Stomach (tissue), 9 donors: Measurements from ENCODE around the gene ACSL5. TPM values are rescaled to one million over a fixed set of nuclear protein-coding genes. Genes with fewer than 3 reads are reported as not detected.
A peak's percentile ranks its signal among the peaks of the same experiment; 100 is the strongest.

ENCODE experiments used
- DNase-seq, 2 donors: peaks; one replicate each; pipeline versions ENCODE4 v3.0.0 to v3.0.0-alpha.2; 2013 to 2019
- H3K27ac ChIP-seq, 5 donors: fragments of 200-600 bp in 4 of 5; sonication (generic) in 4 of 5; one replicate each; pipeline ENCODE4 v1.5.1; 2013 to 2019; ENCODE audit warnings: mild to moderate bottlenecking in 1 of 5, moderate library complexity in 1 of 5
- H3K27me3 ChIP-seq, 3 donors: fragments of 200-600 bp; sonication (generic); one replicate each; pipeline ENCODE4 v1.5.1; 2017 to 2019; ENCODE audit warnings: mixed run types in 1 of 3
- H3K36me3 ChIP-seq, 4 donors: fragments of 200-600 bp; sonication (generic); 1 replicate in 3 of 4; 2 replicates in 1 of 4; pipeline ENCODE4 v1.5.1; 2016 to 2019
- H3K4me1 ChIP-seq, 4 donors: fragments of 200-600 bp; sonication (generic); one replicate each; pipeline ENCODE4 v1.5.1; 2016 to 2019
- H3K4me3 ChIP-seq, 4 donors: fragments of 200-600 bp; sonication (generic) in 3 of 4; one replicate each; pipeline ENCODE4 v1.5.1; 2016 to 2019; ENCODE audit warnings: mild to moderate bottlenecking in 1 of 4
- H3K9me3 ChIP-seq, 4 donors: fragments of 200-600 bp; sonication (generic); one replicate each; pipeline ENCODE4 v1.5.1; 2016 to 2019
- EP300 ChIP-seq: sonication (generic); formaldehyde crosslinking; IDR thresholded peaks from one replicate; pipeline ENCODE4 v1.6.1; 2017; ENCODE audit warnings: antibody characterized with exemption
- POLR2A ChIP-seq, 4 donors: fragments of 450-650 bp; IDR thresholded peaks; one replicate each; pipeline ENCODE4 v1.6.1; 2016; ENCODE audit warnings: antibody characterized with exemption in 4 of 4, control low read depth in 2 of 4, mild to moderate bottlenecking in 1 of 4, moderate library complexity in 1 of 4
- POLR2AphosphoS5 ChIP-seq, 3 donors: sonication (generic); formaldehyde crosslinking; IDR thresholded peaks; one replicate each; pipeline ENCODE4 v1.6.1; 2016; ENCODE audit warnings: antibody characterized with exemption in 3 of 3
- WGBS, 5 donors: extraction: QIAGEN DNeasy Blood & Tissue Kit in 3 of 5; methylation state at CpG; one replicate each; pipeline versions ENCODE4 v1.1.5 to v1.1.7; 2013 to 2018; 5-methylcytosine and 5-hydroxymethylcytosine counted together
- intact Hi-C: fragments of 100-400 bp; cut with DNase I; formaldehyde crosslinking; loops from one replicate; pipeline ENCODE4 v1.15.1; 2023; ENCODE audit warnings: low total_unique reads
- polyA plus RNA-seq, 3 donors: library from polyadenylated mRNA; stranded (reverse); fragments of 200-250 nt; gene quantifications; one replicate each; pipeline ENCODE4 v1.2.3, GENCODE V29; 2013
- total RNA-seq, 5 donors: library from RNA; depleted of rRNA; stranded (reverse); fragments of >200 nt; gene quantifications; one replicate each; pipeline versions ENCODE4 v1.1.0 to v1.2.3, GENCODE V29; 2014 to 2016
- TF ChIP-seq, protein P1 (sequence below), 7 experiments: fragments of 450-650 bp in 4 of 7; fragments of 200-600 bp in 3 of 7; sonication (generic) in 3 of 7; IDR thresholded peaks; one replicate each; pipeline ENCODE4 v1.5.1; 2016 to 2019; ENCODE audit warnings: antibody characterized with exemption in 7 of 7, control low read depth in 2 of 7, mild to moderate bottlenecking in 1 of 7
- donor health status: healthy with polysubstance abuse.
- donor health status: Bipolar disorder and iron deficiency.
- donor health status: healthy.

Gene ACSL5
- total and polyA plus RNA-seq, 8 donors, result 4.9 to 144 (median 16.6) TPM

DNA sequence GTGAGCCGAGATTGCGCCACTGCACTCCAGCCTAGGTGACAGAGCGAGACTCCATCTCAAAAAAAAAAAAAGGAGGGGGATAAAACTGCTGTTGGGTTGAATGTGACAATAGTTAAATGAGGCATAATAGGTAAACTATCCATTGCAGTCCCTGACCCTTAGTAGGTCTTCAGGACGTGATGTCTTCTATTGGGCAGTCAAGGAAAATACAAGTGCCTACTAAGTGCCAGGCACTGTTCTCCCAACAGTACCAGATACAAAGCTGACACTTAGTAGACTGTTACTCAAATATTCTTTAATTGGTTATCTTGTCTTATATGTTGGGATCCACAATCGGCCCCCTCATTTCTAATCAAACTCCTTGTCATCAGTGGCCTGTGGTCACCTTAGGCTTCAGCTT lies 27.1 kb upstream of the ACSL5 start:
- DNase-seq, result no peak
- Histone ChIP-seq H3K9me3 (no peaks in the 10 kb centered on the region), H3K27me3 (no peaks in the 10 kb centered on the region), H3K4me1 (no peaks in the 10 kb centered on the region), H3K27ac (no peak overlapping the region), H3K4me3 (no peak overlapping the region), H3K36me3 (no peaks in the 10 kb centered on the region)
- WGBS, 5 donors, result 83 to 89% (median 85%) methylated on average over 5 of the region's 5 CpGs
- no peak for TF ChIP-seq POLR2AphosphoS5 (IDR thresholded peaks at IDR 0.05)
- TF ChIP-seq, protein P1, sequence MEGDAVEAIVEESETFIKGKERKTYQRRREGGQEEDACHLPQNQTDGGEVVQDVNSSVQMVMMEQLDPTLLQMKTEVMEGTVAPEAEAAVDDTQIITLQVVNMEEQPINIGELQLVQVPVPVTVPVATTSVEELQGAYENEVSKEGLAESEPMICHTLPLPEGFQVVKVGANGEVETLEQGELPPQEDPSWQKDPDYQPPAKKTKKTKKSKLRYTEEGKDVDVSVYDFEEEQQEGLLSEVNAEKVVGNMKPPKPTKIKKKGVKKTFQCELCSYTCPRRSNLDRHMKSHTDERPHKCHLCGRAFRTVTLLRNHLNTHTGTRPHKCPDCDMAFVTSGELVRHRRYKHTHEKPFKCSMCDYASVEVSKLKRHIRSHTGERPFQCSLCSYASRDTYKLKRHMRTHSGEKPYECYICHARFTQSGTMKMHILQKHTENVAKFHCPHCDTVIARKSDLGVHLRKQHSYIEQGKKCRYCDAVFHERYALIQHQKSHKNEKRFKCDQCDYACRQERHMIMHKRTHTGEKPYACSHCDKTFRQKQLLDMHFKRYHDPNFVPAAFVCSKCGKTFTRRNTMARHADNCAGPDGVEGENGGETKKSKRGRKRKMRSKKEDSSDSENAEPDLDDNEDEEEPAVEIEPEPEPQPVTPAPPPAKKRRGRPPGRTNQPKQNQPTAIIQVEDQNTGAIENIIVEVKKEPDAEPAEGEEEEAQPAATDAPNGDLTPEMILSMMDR (IDR thresholded peaks at IDR 0.05), result no peak
- TF ChIP-seq POLR2A (IDR thresholded peaks at IDR 0.05), result no peak
- no peak for TF ChIP-seq EP300
- intact Hi-C loops, result no loop called here

DNA sequence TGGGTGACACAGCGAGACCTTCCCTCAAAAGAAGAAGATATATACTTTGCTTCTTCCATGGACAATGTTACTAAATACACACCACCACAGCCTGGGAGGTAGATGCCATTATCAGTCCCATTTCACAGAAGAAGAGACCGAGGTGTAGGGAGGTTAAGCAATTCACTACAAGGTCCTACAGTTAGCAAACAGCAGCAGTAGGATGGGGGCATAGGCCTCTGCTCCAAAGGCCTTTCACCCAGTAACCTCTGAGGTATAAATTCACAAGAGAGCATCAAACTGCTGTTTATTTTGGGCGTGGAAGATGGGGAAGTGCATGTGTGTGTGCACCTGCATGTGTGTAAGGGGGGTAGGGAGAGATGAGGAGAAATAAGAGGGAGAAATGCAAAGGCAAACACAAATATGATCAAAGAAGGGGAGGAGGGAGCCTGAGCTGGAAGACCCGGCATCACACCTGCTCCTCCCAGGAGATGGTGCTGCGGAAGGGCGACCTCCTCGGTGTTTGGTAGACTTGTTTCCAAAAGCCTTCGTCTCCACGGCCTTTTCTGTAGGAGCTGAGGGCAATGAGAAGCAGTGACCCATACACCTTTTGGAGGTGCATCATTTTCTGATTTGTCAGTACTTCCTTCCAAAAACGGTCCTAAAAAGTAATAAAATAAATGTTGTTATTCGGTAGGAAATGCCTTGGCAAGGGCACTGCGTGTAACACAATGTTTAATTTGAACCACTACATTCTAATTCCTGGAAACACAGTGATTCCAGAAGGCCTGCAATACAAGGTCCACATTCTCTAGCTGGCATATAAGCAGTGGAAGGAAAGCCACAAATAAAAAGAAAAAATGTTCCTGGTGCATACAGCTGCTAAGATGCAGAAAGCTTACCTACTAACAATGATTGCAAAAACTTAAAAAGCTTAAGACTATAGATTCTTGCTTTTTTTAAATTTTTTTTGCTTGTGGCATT lies 25.9 kb upstream of the ACSL5 start:
- WGBS, 5 donors, result 75 to 80% (median 77%) methylated on average over 12 of the region's 12 CpGs
- no peak overlapping the region for H3K27ac ChIP-seq
- H3K27me3 ChIP-seq, result no peaks in the 10 kb centered on the region
- H3K4me1 ChIP-seq, result no peaks in the 10 kb centered on the region
- no peaks in the 10 kb centered on the region for H3K36me3 ChIP-seq
- DNase-seq, result peak in 1 of 2 donors; percentile 23
- intact Hi-C loops, result no loop called here
- H3K9me3 ChIP-seq, result no peaks in the 10 kb centered on the region
- H3K4me3 ChIP-seq, result no peak overlapping the region
- TF ChIP-seq, protein P1 (IDR thresholded peaks at IDR 0.05), result no peak
- no peak for TF ChIP-seq EP300
- TF ChIP-seq POLR2AphosphoS5 (IDR thresholded peaks at IDR 0.05), result no peak
- no peak for TF ChIP-seq POLR2A (IDR thresholded peaks at IDR 0.05)

DNA sequence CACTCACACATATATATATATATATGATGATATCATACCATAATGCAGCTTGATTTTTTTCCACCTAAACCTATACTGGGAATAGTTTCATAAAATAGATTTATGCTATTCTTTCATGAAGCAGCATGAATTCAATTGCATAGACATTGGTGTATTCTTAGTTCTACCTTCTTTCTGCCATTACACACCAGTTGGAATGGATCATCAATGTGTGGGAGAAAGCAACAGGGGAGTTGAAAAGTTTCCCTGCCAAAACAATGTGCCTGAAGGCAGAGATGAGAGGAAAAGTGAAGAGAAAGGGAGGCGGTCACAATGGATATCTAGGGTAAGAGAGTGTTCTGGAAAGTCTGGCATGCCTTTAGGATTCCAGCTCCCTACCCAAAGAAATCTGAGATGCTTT lies 25.2 kb upstream of the ACSL5 start:
- Histone ChIP-seq H3K9me3 (no peaks in the 10 kb centered on the region), H3K36me3 (no peaks in the 10 kb centered on the region), H3K27me3 (no peaks in the 10 kb centered on the region), H3K4me1 (no peaks in the 10 kb centered on the region), H3K27ac (no peak overlapping the region), H3K4me3 (no peak overlapping the region)
- no peak for TF ChIP-seq POLR2A (IDR thresholded peaks at IDR 0.05)
- no peak for TF ChIP-seq EP300
- TF ChIP-seq POLR2AphosphoS5 (IDR thresholded peaks at IDR 0.05), result no peak
- TF ChIP-seq, protein P1 (IDR thresholded peaks at IDR 0.05), result no peak
- no peak for DNase-seq
- 37 to 97% (median 86%) methylated on average over 1 of the region's 1 CpG for WGBS, 5 donors
- intact Hi-C loops, result no loop called here

DNA sequence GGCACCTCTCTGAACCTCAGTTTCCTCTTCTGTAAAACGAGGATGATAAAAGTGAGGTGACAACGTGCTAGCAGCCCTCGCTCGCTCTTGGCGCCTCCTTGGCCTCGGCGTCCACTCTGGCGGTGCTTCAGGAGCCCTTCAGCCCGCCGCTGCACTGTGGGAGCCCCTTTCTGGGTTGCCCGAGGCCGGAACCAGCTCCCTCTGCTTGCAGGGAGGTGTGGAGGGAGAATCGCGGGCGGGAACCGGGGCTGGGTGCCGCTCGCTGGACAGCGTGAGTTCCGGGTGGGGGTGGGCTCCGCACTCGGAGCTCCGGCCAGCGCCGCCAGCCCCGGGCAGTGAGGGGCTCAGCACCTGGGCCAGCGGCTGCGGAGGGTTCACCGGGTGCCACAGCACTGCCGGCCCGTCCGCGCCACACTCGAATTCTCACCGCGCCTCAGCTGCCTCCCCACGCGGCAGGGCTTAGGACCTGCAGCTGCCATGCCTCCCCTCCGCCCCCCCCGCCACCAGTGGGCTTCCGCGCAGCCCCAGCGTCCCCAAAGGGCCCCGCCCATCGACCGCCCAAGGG lies 24.3 kb upstream of the ACSL5 start:
- TF ChIP-seq POLR2A (IDR thresholded peaks at IDR 0.05) (no peak), EP300 (no peak), POLR2AphosphoS5 (IDR thresholded peaks at IDR 0.05) (no peak)
- TF ChIP-seq, protein P1 (IDR thresholded peaks at IDR 0.05), result no peak
- intact Hi-C loops, result no loop called here
- Histone ChIP-seq H3K36me3 (no peaks in the 10 kb centered on the region), H3K4me1 (no peaks in the 10 kb centered on the region), H3K4me3 (no peak overlapping the region), H3K9me3 (no peaks in the 10 kb centered on the region), H3K27ac (no peak overlapping the region), H3K27me3 (no peaks in the 10 kb centered on the region)
- DNase-seq, result peak in 1 of 2 donors; percentile 15
- WGBS, 5 donors, result 93 to 96% (median 95%) methylated on average over 38 to 46 of the region's 46 CpGs
